ENCODE measurements around the gene WDFY4. TPM values are rescaled to one million over a fixed set of nuclear protein-coding genes. Genes with fewer than 3 reads are reported as not detected.

The WDFY4 gene
- total RNA-seq, 1 donor from 2014 or later, result 26.5 TPM

Small RNAs within 50 kb of the gene (microRNA-seq; reads per million reads assigned to microRNA genes)
- gene MIR4294 (ENCODE audit: borderline microRNAs expressed), result not detected

Other genes with a start within 250 kb of the WDFY4 start
- 6.8 TPM for gene ARHGAP22, start 79.8 kb upstream of the WDFY4 start, total RNA-seq

All from upper lobe of right lung (tissue), 1 donor.